ENCODE data around the gene RUFY4.

The RUFY4 gene

DNA sequence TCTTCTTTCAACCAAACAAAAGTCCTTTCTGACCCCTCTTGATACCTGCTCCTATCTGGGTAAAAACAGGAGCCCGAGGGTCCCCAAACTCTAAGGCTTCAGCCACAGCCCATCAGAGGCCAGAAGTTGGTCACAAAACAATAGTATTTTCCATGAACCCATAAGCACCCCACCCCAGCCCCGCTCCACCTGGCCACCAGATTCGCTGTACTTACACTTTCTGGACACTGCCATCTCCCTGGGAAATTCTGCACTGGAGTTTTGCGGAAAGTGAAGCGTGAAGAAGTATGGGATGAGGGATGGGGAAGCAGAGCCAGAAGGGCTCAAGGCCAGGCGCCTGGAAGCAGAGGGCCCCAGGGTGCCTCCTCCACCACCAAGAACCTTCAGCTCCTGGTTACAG is 5.2 kb upstream of the RUFY4 start:
- no peak for DNase-seq

DNA sequence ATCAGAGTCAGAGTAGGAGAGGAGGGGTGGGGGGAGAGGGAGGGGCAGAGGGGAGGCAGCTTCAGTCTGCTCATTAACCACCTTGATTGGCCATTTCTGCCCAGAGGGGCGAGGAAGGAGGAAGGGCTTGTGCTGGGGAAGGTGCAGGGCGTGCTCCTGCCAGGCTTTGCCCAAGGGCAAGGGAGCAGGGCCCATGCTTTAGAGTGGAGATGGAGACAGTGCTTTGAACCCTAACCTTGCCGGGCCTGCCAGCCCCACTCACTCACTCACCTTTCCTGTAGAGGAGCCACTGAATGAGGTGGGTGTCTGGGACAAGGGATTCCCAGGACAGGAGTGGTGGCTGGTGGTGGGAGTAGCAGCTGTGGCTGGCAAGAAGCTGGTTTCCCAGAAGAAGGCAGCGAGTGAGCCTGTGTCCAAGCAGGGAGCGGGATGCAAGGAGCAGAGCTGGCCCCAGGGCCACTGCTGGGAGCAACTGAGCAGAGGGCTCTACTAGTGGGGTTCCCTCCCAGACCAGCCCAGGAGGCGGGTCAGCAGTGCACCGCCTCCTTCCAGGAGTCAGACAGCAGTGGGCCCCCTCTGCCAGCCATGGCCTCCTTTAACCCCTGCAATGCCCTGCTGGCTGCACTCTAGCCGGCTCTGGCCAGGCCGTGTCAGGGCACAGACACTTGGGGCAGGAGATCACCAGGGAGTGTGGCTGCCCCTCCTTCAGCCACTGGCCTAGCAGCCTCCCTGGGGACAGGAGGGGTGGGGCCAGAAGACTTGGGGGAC is 3.6 kb upstream of the RUFY4 start:
- no peak for DNase-seq

DNA sequence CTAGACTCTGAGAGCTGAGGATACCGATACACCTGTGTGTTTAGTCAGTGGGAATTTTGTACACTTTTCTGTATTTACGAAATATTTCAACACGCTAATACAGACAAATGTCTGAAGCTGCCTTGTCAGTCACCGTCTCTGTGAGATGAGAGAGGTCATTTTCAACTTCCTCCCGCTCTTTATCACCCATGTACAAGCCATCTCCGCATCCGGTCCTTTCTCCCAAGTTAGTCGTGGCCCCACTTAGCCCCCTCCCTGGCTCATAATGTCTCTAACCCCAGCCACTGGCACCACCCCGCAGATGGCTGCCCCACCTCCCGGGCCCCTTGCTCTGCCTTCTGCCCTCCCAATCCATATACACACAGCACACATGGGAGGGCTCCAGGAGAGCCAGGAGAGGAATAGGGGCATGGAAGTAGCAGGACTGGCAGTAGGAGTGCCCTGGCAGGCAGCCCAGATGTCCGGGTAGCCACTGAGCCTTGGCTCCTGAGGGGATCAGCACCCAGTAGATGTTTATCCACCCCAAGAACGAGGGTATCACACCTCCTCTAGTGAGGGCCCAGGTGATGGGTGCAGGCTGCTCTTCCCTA is 2.0 kb upstream of the RUFY4 start:
- no peak for DNase-seq

- no peak for DNase-seq
These were observed 1.5 kb upstream of the RUFY4 start for GRCh38 chr2:218067523-218067922.

- DNase-seq, result no peak
These were observed 700 bp downstream of the RUFY4 start for GRCh38 chr2:218069606-218070300.

GRCh38 chr2:218070587-218070986 is 1.5 kb downstream of the RUFY4 start:
- no peak for DNase-seq

GRCh38 chr2:218071218-218071937 is 2.3 kb downstream of the RUFY4 start:
- DNase-seq, result no peak

- DNase-seq, result no peak
These were observed 2.9 kb downstream of the RUFY4 start for GRCh38 chr2:218072002-218072401.

GRCh38 chr2:218072478-218073024 is 3.5 kb downstream of the RUFY4 start:
- no peak for DNase-seq

GRCh38 chr2:218073185-218073584 is 4.1 kb downstream of the RUFY4 start:
- no peak for DNase-seq

GRCh38 chr2:218074031-218074430 is 5.0 kb downstream of the RUFY4 start:
- no peak for DNase-seq

DNA sequence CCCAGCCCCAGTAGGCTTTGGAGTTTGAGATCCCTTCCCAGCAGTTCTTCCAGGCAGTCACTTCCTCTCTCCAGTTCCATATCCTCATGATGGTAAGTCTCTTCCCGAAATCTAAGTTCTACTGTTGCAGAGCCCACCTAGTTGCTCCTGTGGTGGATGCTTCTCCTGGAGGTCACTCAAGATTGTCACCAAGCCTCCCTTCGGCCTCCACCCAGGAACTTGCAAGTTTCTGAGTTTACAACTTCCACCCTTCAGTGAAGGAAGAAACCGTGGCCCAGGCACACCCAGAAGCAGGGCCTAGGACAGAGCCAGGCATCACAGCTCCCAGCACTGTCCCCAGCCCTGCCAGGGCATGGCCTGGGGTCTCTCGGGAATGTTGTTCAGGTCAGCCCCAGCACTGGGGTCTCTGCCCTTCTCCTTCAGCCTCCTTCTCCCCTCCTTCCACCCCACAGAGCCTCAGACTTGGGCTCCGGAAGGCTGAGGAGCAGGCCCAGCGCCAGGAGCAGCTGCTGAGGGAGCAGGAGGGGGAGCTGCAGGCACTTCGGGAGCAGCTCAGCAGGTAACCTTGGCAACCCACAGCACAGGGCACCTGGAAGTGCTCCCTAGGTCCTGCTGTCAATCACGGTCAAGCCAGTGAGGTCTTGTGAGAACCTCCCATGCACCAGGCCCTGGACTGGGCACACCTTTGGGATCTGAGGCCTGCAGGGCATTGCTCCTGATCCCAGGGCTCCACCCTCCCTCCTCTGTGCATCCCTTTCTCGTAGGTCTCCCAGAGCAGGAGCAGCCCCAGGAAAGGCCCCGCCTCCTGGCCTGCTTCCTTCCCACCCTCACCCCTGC is 7.1 kb downstream of the RUFY4 start:
- no peak for DNase-seq

GRCh38 chr2:218077464-218078216 is 8.6 kb downstream of the RUFY4 start:
- DNase-seq, result no peak

GRCh38 chr2:218079943-218080913 is 11.2 kb downstream of the RUFY4 start:
- no peak for DNase-seq

- DNase-seq, result no peak
These were observed 12.0 kb downstream of the RUFY4 start for GRCh38 chr2:218081063-218081462.

GRCh38 chr2:218081695-218082094 is 12.6 kb downstream of the RUFY4 start:
- no peak for DNase-seq

DNA sequence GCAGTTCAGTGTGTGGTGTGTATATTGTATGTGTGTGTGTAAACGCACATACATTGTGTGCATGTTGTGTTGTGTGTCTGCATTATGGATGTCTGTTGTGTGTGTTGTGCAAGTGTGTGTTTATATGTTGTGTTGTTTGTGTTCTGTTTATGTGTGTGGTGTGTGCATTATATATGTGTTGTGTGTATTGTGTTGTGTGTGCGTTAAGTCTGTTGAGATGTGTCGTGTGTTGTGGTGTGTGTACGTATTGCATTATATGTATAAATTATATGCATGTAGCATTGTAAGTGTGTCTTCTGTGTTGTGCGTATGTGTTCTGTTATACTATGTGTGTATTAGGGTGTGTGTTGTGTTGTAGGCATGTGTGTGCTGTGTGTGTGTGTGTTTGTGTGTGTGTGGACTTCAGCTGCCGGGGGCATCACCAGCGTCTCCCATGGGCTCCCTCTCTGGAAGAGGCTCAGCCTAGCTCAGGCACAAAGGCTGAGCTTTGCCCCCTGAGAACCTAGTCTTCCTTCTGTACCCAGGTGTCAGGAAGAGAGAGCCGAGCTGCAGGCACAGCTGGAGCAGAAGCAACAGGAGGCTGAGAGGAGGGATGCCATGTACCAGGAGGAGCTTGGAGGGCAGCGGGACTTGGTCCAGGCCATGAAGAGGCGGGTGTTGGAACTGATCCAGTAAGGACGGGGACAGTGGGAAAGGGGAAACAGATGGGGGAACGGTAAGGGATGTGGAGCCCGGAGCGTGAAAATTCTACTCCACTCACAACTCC is 13.7 kb downstream of the RUFY4 start:
- DNase-seq, result no peak

DNA sequence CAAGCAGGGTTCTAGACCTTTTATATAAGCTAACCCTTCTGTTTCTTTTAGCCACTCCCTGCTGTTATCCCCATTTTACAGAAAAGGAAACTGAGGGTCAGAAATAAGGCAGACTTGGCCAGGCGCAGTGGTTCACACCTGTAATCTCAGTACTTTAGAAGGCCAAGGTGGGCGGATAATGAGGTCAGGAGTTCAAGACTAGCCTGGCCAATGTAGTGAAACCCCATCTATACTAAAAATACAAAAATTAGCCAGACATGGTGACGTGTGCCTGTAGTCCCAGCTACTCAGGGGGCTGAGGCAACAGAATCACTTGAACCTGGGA is 14.3 kb downstream of the RUFY4 start:
- DNase-seq, result no peak

DNA sequence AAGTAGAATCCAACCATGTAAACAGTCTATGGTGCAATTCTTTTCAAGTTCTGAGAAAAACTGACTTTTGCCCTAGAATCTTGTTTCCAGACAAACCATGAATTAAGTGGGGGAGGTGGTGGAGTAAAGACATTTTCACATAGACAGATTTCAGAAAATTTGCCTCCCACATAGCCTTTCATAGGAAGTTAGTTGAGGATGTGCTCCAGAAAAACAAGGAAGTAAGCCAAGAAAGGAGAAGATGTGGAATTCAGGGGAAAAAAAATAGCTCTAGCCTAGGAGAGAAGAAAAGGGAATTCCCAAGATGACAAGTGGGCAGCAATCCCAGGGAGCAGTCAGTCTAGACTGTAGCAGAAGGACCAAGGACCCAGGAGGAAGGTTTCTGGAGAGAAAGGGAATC is 17.4 kb downstream of the RUFY4 start:
- DNase-seq, result no peak

DNA sequence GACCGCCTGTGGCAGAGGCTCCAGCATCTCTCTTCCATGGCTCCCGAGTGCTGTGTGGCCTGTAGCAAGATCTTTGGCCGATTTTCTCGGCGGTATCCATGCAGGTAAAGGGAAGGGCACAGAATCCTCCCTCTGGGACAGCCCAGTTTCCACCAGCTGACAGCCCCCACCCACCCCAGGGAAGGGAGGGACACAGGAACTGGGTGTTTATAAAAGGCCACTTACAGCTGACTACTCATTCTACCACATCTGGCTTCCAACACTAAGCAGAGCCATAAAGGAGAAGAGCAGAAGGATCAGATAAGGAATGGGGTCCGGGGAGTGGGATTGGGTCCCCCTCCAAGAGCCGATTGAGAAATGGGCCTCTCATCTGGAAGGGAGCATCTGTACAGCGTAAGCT is 20.2 kb downstream of the RUFY4 start:
- DNase-seq, result no peak
